Colonic mucosa (tissue), 4 donors: ENCODE data around the gene SPATA18. TPM values are rescaled to one million over a fixed set of nuclear protein-coding genes. Genes with fewer than 3 reads are reported as not detected.

ENCODE experiments used
- DNase-seq: peaks from one replicate; pipeline ENCODE4 v3.0.0-alpha.2; 2020
- H3K27ac ChIP-seq: fragments of 200-600 bp; one replicate; pipeline ENCODE4 v1.8.0; 2021
- H3K27me3 ChIP-seq: fragments of 200-600 bp; one replicate; pipeline ENCODE4 v1.8.0; 2021
- H3K36me3 ChIP-seq: fragments of 200-600 bp; one replicate; pipeline ENCODE4 v1.8.0; 2021
- H3K4me1 ChIP-seq: fragments of 200-600 bp; one replicate; pipeline ENCODE4 v1.8.0; 2021; ENCODE audit warnings: mild to moderate bottlenecking
- H3K4me3 ChIP-seq: fragments of 200-600 bp; one replicate; pipeline ENCODE4 v1.8.0; 2021
- H3K9ac ChIP-seq, 2 donors: one replicate each; pipeline ENCODE4 v1.7.0; 2013; ENCODE audit warnings: control low read depth in 2 of 2, low read depth in 2 of 2, low read length in 2 of 2
- H3K9me3 ChIP-seq: fragments of 200-600 bp; one replicate; pipeline ENCODE4 v1.8.0; 2021
- intact Hi-C: fragments of 100-400 bp; cut with DNase I; formaldehyde crosslinking; loops from one replicate; pipeline ENCODE4 v1.14.1; 2022
- total RNA-seq, 2 donors: library from RNA; stranded (reverse); fragmentation: NEBNext Ultra II Directional in 1 of 2; extraction: Animal tissue kit (Norgen Biotek cat#: 25700) in 1 of 2; gene quantifications; one replicate each; pipeline ENCODE4 v1.2.1, GENCODE V29; 2021
- TF ChIP-seq, protein P1 (sequence below): fragments of 200-600 bp; IDR thresholded peaks from one replicate; pipeline ENCODE4 v1.8.0; 2022; ENCODE audit warnings: antibody characterized with exemption, mild to moderate bottlenecking
- donor health status: healthy.
- donor health status: DM: no; HTN: no; CAD: no.
- donor health status: DM: no; HTN: no; CAD: no.

The SPATA18 gene
- total RNA-seq, 2 donors from 2014 or later, result 9.8 to 14.6 TPM

DNA sequence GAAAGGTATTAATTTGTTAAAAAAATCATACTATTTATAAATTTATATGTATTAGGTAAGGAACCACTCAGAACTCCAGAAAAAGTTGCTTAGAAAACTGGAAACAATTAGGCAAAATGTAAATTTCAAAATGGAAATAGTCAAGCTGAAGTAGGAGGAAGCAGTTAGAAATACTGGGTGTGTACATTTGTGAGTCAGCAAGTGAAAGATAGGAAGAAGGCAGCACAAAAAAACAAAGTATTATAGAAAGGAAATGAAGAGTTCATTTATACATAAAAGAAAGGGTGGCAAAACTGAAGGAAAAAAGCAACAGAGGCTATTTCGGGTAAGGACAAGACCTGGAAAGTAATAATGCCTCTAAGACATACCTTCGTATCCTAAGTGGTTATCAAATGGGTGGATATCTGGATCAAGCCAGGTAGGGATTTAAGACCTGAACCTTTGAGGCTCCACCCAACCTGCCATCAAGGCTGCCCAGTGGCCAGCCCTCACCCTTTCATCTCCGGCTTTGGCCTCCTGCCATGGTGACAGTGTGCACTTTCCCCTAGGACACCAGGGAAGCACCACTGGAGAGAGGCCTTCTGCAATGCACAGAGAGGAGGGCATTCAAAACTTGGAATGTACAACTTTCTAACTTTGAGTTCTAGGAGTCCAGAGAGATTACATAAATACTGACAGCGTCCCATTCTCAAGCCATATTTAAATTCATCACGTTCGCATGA is 31.0 kb upstream of the SPATA18 start, which contains the start of gene LRRC66:
Gene LRRC66, minus strand, starts transcription at position 428 of the 722 bp plus-strand sequence. CDS start 2,750 bp downstream, outside the sequence.
- Histone ChIP-seq H3K4me3 (no peak within 1 kb of the TSS), H3K36me3 (no peaks in the 10 kb centered on the region), H3K27ac (peak within 1 kb of the TSS; percentile 70), H3K9me3 (no peaks in the 10 kb centered on the region), H3K4me1 (no peaks in the 10 kb centered on the region), H3K9ac (no peak within 1 kb of the TSS), H3K27me3 (no peaks in the 10 kb centered on the region)
- TF ChIP-seq, protein P1, sequence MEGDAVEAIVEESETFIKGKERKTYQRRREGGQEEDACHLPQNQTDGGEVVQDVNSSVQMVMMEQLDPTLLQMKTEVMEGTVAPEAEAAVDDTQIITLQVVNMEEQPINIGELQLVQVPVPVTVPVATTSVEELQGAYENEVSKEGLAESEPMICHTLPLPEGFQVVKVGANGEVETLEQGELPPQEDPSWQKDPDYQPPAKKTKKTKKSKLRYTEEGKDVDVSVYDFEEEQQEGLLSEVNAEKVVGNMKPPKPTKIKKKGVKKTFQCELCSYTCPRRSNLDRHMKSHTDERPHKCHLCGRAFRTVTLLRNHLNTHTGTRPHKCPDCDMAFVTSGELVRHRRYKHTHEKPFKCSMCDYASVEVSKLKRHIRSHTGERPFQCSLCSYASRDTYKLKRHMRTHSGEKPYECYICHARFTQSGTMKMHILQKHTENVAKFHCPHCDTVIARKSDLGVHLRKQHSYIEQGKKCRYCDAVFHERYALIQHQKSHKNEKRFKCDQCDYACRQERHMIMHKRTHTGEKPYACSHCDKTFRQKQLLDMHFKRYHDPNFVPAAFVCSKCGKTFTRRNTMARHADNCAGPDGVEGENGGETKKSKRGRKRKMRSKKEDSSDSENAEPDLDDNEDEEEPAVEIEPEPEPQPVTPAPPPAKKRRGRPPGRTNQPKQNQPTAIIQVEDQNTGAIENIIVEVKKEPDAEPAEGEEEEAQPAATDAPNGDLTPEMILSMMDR, result no peak
- intact Hi-C loops, result no loop called here
- DNase-seq, result peak; percentile 92

DNA sequence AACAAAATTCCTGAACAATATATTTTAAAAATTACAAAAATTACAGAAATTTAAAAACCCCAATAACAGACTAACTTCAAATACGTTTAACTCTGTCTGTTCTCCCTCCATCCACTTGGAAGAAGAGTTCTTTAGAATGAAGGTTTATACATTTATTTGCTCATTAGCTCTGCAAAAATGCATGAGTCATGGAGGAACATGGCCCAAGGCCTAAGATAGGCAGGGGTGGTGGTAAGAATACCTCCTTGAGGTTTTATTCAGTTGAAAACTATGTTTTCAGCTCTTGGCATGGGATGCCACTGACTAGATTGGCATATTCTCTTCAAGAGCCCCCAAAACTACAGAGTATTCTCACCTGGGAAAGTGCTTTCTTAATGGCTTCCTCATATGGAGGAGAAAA is 22.1 kb upstream of the SPATA18 start:
- no peaks in the 10 kb centered on the region for H3K36me3 ChIP-seq
- intact Hi-C loops, result loop anchor here (5.0 kb wide), 1 partner anchor 132 kb away; no protein-coding TSS in a partner anchor

DNA sequence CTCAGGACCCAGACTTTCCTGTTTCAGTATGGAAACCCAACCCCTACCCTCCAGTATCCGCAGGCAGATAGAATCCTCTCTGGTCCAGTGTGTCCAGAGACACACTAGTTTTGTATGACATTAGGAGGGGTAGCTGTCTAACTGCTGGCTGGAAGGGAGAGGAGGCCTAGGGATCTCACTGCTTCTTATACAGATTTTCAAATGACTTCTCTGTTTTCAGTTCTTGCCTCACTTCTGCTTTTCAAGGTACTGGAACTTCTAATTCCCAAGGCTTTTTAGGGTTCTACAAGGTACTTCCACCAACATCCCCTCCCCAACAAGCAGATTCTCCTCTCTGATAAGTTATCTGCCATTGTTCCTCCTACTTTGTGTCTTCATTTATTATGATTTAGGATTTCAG is 19.1 kb upstream of the SPATA18 start:
- Histone ChIP-seq H3K27ac (no peak overlapping the region), H3K4me3 (no peak overlapping the region), H3K4me1 (no peaks in the 10 kb centered on the region), H3K36me3 (no peaks in the 10 kb centered on the region), H3K27me3 (no peaks in the 10 kb centered on the region), H3K9me3 (no peaks in the 10 kb centered on the region), H3K9ac (no peak overlapping the region)
- no peak for DNase-seq
- intact Hi-C loops, result no loop called here
- TF ChIP-seq, protein P1, result no peak

More for the DNA sequence above, 22.1 kb upstream of the SPATA18 start:
- DNase-seq, result no peak
- Histone ChIP-seq H3K4me3 (no peak overlapping the region), H3K27ac (no peak overlapping the region), H3K4me1 (no peaks in the 10 kb centered on the region), H3K9ac (no peak overlapping the region), H3K27me3 (no peaks in the 10 kb centered on the region), H3K9me3 (no peaks in the 10 kb centered on the region)
- TF ChIP-seq, protein P1, result no peak

DNA sequence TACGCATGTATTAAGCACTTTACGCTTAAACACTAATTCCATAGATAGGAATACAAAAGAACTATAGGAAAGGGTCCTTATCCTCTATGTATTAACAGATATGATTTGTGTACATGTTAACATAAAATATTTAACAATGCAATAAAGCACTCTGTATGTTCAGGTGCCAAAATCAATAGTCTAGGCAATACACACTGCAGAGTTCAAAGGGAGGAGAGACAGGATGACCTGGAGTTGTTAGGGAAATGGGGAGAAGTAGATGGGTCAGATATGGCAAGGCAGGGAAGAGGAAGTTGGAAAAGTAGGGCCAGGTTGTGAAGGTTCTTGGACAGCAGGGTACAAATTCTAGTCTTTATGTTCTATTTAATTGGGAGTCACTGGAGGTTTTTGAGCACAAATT is 15.9 kb upstream of the SPATA18 start:
- Histone ChIP-seq H3K9me3 (no peaks in the 10 kb centered on the region), H3K9ac (no peak overlapping the region), H3K4me1 (no peaks in the 10 kb centered on the region), H3K4me3 (no peak overlapping the region), H3K27me3 (no peaks in the 10 kb centered on the region), H3K27ac (no peak overlapping the region), H3K36me3 (no peaks in the 10 kb centered on the region)
- no peak for DNase-seq
- intact Hi-C loops, result no loop called here
- TF ChIP-seq, protein P1, result no peak

DNA sequence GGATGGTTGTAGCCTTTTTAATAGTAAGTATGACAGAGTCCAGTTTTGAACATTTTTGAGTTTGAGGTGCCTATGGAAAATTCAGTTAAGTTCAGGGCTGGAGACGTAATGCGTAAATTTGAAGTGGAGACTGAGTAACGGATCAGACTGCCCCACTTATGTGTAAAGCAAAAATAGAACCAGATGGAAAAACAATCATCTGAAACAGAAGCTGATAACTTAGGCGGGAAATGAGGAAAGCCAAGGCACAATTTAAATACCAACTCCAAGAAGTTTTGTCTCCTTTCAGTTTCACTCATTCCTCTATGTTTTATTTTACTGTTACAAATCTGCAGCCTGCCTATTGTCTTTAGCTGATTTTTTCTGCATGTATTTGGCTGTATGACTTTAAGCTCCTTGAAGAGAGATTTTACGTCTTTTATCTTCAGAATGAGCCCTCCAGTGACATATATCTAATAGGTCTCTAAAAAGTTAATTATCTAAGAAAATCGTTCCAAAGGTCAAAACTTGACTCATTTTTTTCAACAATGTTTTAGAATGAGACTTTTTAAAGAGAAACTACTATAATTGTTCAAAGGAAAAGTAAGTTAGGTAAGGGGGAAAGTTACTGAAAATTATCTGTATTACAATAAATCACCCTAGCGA is 14.1 kb upstream of the SPATA18 start:
- H3K9me3 ChIP-seq, result no peaks in the 10 kb centered on the region
- no peaks in the 10 kb centered on the region for H3K4me1 ChIP-seq
- DNase-seq, result no peak
- H3K9ac ChIP-seq, result no peak overlapping the region
- no peaks in the 10 kb centered on the region for H3K27me3 ChIP-seq
- TF ChIP-seq, protein P1, result no peak
- H3K36me3 ChIP-seq, result no peaks in the 10 kb centered on the region
- intact Hi-C loops, result no loop called here
- no peak overlapping the region for H3K27ac ChIP-seq
- peak overlapping the region; percentile 73 for H3K4me3 ChIP-seq
